ENCODE measurements around the gene OASL.
A peak's percentile ranks its signal among the peaks of the same experiment; 100 is the strongest.
"Not testable (repeated sequence)": the region's sequence is repeated elsewhere in the genome, so short reads cannot be mapped to it uniquely, and the experiment has no call there.

Gene OASL

DNA sequence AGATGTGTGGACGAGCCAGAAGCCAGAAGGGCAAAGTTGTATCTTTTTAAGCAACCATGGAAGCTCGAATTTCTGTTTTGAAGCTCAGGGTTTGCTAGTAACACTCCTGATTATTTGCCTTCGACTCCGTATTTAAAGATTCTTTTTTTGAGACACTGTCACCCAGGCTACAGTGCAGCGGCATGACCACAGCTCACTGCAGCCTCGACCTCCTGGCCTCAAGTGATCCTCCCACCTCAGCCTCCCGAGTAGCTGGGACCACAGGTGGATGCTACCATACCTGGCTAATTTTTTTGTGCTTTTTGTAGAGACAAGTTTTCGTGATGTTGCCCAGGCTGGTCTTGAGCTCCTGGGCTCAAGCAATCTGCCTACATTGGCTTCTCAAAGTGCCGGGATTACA, 18.7 kb upstream of the OASL start:
- no peak for DNase-seq

GRCh38 chr12:121053706-121054105, 14.7 kb upstream of the OASL start:
- no peak for DNase-seq

- peak; percentile 14 for DNase-seq
These were observed 11.7 kb upstream of the OASL start for GRCh38 chr12:121050725-121051124.

DNA sequence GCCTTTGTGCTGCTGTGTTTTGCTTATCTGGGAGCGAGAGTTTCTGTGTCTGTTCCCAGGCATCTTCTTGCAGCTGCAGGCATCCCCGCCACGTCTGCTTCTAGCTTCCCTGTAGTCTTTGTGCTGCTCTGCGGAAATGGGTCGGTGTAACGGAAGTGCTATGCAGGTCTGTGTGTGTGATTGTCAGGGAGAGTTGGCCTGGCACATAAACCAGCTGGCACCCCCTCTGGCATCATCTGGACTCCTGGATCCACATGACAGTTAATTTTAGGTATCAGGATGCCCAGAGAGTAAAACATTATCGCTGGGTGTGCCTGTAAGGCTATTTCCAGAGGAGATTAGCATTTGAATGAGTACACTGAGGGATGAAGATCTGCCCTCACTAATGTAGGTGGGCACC, 9.4 kb upstream of the OASL start:
- DNase-seq = no peak

- not testable (repeated sequence) for DNase-seq
These were observed 8.4 kb upstream of the OASL start for GRCh38 chr12:121047400-121047799.

DNA sequence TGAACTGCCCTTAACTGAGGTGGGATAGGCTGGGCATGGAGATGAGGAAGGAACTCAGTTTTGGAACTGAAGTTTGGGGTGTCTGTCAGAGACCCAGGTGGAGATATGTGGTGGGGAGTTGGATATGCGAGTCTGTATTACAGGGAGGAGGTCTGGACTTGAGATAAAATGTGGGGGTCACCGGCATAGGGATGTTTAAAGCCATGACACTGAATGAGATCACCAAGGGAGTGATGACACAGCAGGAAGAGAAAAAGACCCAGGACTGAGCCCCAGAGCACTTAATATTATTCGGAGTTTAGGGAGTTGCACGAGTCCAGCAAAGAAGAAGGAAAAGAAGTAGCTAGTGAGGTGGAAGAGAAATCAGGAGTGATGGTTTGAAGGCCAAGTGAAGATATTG, 4.0 kb upstream of the OASL start:
- DNase-seq = no peak

DNA sequence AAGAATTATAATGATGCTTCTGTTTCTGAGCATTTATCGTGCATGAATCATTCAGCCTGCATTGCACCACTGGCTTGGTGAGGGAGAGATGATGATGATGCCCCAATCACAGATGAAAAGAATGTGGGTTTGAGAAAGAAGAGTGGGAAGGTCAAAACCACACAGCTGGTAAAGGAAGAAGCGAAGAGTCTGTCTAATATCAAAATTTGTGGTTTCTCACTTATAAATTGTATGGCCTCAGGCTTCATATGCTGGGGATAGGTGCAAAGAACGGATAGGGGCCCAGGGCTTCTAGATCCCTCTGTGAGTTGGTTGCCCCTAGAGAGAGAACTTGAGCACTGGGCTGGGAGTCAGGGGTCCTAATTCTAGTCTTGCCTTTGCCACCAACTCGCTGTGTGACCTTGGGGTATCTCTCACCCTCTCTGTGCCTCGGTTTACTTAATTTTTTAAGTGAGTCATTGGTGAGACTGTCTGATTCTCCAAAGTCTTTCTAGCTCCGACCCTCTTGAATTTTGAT, 2.2 kb downstream of the OASL start:
- no peak for DNase-seq

- no peak for DNase-seq
These were observed 4.3 kb downstream of the OASL start for GRCh38 chr12:121034616-121035305.

DNA sequence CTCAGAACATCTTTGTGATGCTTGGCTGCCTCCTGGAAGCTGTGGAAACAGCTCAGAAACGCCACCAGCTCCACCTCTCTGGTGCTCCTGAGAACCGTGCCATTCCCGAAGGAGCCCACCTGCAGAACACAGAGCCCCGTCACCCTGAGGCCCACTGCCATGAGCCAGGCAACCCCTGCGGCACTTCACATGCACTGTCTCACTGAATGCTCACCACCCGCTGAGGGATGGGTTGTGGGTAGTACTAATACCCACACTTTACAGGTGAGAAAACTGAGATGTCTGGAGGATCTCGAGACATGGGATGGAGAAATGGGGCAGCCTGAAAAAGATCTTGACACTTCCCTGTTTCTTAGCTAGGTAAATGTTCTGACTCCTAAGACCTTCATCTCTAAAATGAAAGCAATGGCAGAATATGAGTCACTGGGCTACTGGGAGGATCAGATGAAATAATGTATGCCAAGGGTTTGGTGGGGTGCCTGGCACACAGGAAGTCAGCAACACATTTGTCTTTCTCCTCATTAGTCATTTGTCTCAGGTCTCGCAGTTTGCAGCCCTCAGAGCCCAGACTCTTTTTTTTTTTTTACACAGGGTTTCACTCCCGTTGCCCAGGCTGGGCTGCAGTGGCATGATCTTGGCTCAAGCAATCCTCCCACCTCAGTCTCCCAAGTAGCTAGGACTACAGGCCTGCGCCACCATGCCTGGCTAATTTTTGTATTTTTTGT, 5.3 kb downstream of the OASL start:
- DNase-seq = no peak

DNA sequence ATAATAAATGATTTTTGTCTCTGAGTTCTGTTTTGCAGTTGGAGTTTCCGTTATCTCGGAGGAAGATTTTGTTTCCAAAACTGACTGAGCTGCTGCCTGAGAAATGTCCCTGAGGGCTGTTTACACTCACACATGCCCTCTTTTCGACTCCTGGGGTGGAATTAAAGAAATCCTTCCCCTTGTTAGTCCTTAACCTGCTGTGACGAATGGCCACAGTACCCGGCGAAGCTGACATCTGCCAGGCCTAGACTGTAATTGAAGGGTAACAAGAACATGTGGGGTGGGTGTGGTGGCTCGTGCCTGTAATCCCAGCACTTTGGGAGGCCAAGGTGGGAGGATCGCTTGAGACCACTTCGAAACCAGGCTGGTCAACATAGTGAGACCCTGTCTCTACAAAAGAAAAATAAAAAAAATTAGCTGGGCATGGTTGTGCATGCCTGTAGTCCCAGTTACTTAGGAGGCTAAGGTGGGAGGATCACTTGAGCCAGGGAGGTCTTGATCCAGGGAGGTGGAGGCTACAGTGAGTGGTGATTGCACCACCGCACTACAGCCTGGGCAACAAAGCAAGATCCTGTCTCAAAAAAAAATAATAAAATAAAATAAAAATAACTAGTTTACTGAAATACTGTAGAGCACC, 8.4 kb downstream of the OASL start:
- DNase-seq = no peak

DNA sequence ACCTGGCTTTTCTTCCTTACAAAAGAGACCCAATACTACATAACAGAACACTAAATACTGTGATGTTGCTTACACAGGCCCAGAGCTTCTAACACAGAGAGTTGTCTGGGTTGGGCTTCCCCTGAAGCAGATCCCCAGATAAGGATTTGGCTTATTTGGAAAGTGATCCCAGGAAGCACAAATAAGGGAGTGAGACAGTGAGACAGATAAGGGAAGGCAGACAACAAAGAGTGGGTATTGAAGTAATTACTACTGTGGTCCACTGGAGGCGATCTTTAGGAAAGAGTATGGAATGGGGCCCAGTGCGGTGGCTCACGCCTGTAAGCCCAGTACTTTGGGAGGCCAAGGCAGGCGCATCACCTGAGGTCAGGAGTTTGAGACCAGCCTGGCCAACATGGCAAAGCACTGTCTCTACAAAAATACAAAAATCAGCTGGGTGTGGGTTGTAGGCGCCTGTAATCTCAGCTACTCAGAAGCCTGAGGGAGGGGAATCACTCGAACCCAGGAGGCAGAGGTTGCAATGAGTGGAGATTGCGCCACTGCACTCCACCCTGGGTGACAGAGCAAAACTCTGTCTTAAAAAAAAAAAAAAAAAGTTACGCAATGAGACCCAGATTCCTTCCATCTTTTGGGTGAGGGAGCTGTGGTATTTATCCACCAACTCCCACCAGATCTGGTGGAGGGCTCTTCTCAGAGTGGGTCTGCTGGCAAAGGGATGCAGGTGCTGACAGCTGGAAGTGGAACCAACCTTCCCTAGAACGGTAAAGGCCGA, 12.6 kb downstream of the OASL start:
- no peak for DNase-seq

GRCh38 chr12:121025442-121026226, 13.4 kb downstream of the OASL start:
- DNase-seq = no peak

- no peak for DNase-seq
These were observed 15.2 kb downstream of the OASL start for GRCh38 chr12:121023799-121024198.

DNA sequence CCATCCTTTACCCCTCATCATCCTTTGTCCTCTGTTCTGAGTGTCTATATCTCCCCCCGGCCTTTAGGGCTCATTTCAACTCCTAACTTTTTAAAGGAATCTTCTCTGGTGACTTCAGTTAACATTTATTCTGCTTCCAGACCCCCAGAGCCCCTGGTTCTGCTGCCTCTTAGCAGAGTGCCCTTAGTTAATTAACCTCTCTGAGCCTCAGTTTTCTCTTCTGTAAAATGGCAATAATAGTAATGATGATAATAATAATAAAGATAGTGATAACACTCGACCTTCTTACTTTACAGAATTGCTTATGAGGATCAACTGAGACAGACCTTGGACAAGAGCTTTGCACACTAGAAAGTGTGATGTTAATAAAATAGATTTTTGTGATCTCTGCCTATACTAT, 16.3 kb downstream of the OASL start:
- DNase-seq = no peak

- no peak for DNase-seq
These were observed 17.3 kb downstream of the OASL start for GRCh38 chr12:121021754-121022153.

DNA sequence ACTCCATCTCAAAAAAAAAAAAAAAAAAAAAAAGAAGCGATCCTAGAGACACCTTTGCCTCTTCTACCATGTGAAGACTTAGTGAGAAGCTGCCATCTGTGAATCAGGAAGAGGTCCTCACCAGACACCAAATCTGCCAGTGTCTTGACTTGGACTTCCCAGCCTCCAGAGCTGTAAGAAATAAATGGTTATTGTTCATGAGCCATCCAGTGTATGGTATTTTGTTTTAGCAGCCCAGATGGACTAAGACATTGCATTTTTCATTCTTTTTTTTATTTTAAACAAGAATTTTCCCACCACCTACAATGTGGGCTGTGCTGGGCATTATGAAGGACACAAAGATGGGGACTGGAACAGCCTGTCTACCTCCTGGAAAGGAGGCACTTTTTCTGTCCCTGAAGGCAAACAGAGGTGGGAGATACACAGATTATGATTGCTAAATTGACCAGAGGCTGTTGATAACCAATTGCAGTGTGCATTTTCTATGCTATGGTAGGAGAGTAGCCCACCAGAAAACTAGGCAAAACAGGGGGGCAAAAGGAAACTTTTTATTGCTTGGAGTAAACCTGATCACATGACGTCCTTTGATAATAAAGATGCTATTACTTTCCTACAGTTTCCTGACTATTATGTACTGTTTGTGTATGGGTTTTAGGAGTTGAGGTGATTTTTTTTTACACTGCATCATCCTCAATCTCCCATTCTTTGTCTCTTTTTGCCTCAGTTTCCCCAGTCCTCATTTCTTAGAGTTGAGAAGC, 20.0 kb downstream of the OASL start:
- DNase-seq = no peak

DNA sequence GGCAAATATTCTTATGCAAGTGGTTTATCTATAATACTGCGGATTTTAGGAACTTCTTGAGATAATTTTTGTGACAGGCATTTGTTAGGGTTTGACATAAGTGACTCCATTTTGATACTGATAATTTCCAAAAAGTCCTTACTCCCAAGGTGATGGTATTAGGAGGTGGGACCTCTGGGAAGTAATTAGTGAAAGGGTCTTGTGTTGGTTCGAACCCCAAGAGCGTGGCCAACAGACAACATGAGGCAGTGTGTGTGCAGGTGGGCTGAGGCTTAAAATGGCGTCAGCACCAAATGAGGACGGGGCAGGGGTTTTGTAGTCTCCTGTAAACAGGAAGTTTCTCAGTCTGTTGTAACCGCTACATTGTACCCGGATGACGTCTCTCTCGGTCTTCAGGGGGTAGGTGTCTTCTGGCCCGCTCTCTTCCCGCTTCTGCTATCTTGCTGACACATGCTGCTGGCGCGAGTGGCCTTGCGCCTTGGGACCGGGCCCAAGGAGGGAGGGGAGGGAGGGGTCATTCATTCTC, 21.0 kb downstream of the OASL start:
- no peak for DNase-seq

DNA sequence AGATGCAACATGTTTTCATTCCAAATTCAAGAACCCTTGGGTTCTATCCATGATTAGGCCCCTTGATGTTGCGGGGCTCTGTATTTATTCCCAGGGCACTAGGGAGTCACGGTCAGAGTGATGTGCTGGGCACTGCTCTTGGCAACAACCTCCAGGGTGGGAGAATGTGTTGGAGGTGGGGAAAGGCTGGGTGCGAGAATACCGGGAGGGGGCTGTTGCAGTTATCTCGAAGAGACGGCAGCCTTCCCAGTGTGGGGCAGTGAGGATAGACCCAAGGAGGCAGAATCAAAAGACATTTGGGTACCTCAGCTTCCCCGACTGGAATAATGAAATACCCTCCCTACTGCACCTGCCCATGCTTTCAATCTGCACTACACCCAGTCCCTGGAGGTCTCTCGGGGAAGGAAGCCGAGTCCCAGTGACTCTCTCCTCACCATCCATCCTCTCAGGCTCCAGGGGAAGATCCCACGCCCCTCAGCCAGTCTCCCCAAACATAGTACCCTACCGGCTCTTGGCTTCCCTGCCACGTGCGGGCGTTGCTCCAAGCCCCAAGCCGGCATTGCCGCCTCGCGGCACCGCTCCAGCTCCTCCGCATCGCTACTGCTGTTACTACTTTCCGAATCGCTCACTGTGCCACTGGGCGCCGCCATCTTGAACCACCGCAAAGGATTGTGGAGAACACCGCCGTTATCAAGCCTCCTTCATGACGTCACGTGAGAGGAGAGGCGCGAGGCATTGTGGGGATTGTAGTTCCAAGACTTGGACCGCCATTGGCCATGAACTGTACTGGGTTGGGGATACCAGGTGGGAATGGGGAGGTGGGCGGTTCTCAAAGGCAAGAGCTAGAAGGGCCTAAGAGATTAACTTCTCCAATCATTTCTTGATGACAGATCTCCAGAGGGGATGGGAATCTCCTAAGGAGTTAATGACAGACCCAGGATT, 22.9 kb downstream of the OASL start, which contains the start of gene C12orf43:
Gene C12orf43, minus strand, starts transcription at position 663 of the 942 bp plus-strand sequence. Its CDS starts 13 bp downstream, at position 650.
- DNase-seq = peak; percentile 96

GRCh38 chr12:121013715-121014114, 25.3 kb downstream of the OASL start:
- no peak for DNase-seq

GRCh38 chr12:121011820-121012219, 27.2 kb downstream of the OASL start:
- DNase-seq = no peak

Measured in midbrain (tissue), 1 donor.